Spleen (tissue), 7 donors: ENCODE measurements around the gene AK1.

ENCODE experiments used
- POLR2A ChIP-seq, 3 donors: fragments of 450-650 bp; IDR thresholded peaks; one replicate each; pipeline ENCODE4 v1.5.1; 2017; ENCODE audit warnings: antibody characterized with exemption in 3 of 3, mild to moderate bottlenecking in 1 of 3
- POLR2AphosphoS5 ChIP-seq, 3 donors: sonication (generic); formaldehyde crosslinking; IDR thresholded peaks; one replicate each; pipeline ENCODE4 v1.5.1; 2017; ENCODE audit warnings: antibody characterized with exemption in 3 of 3
- TF ChIP-seq, protein P1 (sequence below), 11 experiments: fragments of 200-600 bp in 7 of 11; fragments of 450-650 bp in 4 of 11; sonication (generic) in 4 of 11; IDR thresholded peaks in 8 of 11; conservative IDR thresholded peaks in 3 of 11; 1 replicate in 7 of 11; 2 replicates in 4 of 11; pipeline versions ENCODE4 v1.4.0 to v1.8.0; 2016 to 2021; ENCODE audit warnings: antibody characterized with exemption in 11 of 11, inconsistent platforms in 4 of 11, mild to moderate bottlenecking in 1 of 11
- donor health status: DM: no; HTN: no; CAD: no; lungs with moderate emphysema.
- donor health status: DM: no; HTN: no; CAD: no.
- donor health status: DM: no; HTN: no; CAD: no.

GRCh38 chr9:127854184-127854806 lies 23.2 kb downstream of the AK1 start, which contains the start of gene ENG:
- TF ChIP-seq, protein P1, sequence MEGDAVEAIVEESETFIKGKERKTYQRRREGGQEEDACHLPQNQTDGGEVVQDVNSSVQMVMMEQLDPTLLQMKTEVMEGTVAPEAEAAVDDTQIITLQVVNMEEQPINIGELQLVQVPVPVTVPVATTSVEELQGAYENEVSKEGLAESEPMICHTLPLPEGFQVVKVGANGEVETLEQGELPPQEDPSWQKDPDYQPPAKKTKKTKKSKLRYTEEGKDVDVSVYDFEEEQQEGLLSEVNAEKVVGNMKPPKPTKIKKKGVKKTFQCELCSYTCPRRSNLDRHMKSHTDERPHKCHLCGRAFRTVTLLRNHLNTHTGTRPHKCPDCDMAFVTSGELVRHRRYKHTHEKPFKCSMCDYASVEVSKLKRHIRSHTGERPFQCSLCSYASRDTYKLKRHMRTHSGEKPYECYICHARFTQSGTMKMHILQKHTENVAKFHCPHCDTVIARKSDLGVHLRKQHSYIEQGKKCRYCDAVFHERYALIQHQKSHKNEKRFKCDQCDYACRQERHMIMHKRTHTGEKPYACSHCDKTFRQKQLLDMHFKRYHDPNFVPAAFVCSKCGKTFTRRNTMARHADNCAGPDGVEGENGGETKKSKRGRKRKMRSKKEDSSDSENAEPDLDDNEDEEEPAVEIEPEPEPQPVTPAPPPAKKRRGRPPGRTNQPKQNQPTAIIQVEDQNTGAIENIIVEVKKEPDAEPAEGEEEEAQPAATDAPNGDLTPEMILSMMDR (IDR thresholded peaks at IDR 0.05 in 8 of 11, conservative IDR thresholded peaks at IDR 0.05 in 3 of 11): peak in 2 of 11 experiments; percentile 5 to 15
- TF ChIP-seq POLR2A (IDR thresholded peaks at IDR 0.05) (peak in 1 of 3 donors; percentile 46), POLR2AphosphoS5 (IDR thresholded peaks at IDR 0.05) (peak; percentile 72 to 90 (median 89))
